ENCODE data around the gene FREY1.

Gene FREY1

GRCh38 chr11:45929486-45930030 lies 22.5 kb upstream of the FREY1 start:
- no peak for DNase-seq (ENCODE audit: low spot score)
- TF ChIP-seq, protein P1, sequence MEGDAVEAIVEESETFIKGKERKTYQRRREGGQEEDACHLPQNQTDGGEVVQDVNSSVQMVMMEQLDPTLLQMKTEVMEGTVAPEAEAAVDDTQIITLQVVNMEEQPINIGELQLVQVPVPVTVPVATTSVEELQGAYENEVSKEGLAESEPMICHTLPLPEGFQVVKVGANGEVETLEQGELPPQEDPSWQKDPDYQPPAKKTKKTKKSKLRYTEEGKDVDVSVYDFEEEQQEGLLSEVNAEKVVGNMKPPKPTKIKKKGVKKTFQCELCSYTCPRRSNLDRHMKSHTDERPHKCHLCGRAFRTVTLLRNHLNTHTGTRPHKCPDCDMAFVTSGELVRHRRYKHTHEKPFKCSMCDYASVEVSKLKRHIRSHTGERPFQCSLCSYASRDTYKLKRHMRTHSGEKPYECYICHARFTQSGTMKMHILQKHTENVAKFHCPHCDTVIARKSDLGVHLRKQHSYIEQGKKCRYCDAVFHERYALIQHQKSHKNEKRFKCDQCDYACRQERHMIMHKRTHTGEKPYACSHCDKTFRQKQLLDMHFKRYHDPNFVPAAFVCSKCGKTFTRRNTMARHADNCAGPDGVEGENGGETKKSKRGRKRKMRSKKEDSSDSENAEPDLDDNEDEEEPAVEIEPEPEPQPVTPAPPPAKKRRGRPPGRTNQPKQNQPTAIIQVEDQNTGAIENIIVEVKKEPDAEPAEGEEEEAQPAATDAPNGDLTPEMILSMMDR (IDR thresholded peaks at IDR 0.05; ENCODE audit: borderline replicate concordance, control extremely low read depth, extremely low read depth, insufficient read depth, missing control alignments) = no peak
- in situ Hi-C loops (cut with MboI; ENCODE audit: low sequenced_read_pairs, unreplicated experiment) = no loop called here

DNA sequence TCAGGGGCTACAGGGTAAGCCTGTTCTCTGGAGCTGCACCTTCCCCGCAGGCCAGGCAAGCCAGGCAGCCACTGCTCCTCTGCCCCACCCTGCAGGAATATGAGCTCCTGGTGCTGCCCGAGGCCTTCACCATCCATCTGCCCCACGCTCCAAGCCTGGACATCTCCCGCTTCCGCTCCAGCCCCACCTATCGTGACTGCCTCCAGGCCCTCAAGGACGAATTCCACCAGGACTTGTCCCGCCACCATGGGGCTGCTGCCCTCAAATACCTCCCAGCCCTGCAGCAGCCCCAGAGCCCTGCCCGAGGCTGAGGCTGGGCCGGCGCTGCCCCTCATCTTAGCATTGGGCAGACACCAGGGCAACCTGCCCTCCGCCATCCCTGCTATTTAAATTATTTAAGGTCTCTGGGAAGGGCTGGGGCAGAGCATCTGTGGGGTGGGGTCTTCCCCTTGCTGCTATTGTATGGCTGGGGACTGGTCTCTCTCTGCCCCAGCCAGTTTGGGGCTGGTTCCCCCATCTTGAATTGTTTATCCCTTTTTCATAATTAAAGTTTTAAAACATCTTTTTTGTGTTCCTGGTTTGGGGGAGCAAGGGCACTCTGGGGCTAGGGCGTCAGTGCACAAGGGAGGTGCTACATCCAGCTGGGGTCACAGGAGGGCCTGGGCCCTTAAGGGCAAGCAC lies 21.6 kb upstream of the FREY1 start:
- peak; percentile 24 for DNase-seq (ENCODE audit: low spot score)
- TF ChIP-seq, protein P1 (IDR thresholded peaks at IDR 0.05; ENCODE audit: borderline replicate concordance, control extremely low read depth, extremely low read depth, insufficient read depth, missing control alignments) = no peak
- in situ Hi-C loops (cut with MboI; ENCODE audit: low sequenced_read_pairs, unreplicated experiment) = no loop called here

DNA sequence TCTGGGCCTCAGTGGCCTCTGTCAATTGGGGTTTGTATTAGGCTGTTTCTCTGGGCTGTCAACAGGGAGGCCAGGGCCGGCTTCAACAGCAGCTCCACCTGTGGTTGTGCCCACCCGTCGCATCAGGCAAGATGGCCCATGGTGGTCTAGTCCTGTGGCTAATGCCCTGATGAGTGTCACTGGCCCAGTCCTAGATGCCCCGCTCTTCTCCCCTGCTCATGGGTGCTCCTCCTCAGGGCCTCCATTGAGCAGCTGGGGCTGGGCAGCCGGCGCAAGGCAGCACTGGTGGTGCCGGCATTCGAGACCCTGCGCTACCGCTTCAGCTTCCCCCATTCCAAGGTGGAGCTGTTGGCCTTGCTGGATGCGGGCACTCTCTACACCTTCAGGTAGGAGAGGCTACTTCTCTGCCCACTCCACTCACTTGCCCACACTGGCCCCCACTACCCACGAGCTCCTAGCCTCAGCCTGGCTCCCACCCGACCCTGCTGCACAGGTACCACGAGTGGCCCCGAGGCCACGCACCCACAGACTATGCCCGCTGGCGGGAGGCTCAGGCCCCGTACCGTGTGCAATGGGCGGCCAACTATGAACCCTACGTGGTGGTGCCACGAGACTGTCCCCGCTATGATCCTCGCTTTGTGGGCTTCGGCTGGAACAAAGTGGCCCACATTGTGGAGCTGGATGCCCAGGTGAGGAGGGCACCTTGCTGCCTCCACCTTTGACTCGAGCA lies 20.8 kb upstream of the FREY1 start:
- peak; percentile 33 for DNase-seq (ENCODE audit: low spot score)
- TF ChIP-seq, protein P1 (IDR thresholded peaks at IDR 0.05; ENCODE audit: borderline replicate concordance, control extremely low read depth, extremely low read depth, insufficient read depth, missing control alignments) = no peak

DNA sequence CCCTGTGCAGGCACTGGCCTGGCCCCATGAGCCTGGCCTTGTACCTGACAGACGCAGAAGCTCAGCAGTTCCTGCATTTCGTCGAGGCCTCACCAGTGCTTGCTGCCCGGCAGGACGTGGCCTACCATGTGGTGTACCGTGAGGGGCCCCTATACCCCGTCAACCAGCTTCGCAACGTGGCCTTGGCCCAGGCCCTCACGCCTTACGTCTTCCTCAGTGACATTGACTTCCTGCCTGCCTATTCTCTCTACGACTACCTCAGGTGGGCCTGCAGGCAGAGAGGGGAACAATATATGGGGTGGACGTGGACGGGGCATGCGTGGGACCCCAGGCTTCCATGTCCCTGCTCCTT lies 20.2 kb upstream of the FREY1 start:
- TF ChIP-seq, protein P1 (IDR thresholded peaks at IDR 0.05; ENCODE audit: borderline replicate concordance, control extremely low read depth, extremely low read depth, insufficient read depth, missing control alignments) = no peak
- in situ Hi-C loops (cut with MboI; ENCODE audit: low sequenced_read_pairs, unreplicated experiment) = no loop called here

More for the DNA sequence above, 20.8 kb upstream of the FREY1 start:
- in situ Hi-C loops (cut with MboI; ENCODE audit: low sequenced_read_pairs, unreplicated experiment) = no loop called here

GRCh38 chr11:45926536-45927331 lies 19.7 kb upstream of the FREY1 start:
- TF ChIP-seq, protein P1 (IDR thresholded peaks at IDR 0.05; ENCODE audit: borderline replicate concordance, control extremely low read depth, extremely low read depth, insufficient read depth, missing control alignments) = no peak
- in situ Hi-C loops (cut with MboI; ENCODE audit: low sequenced_read_pairs, unreplicated experiment) = no loop called here
- peak; percentile 15 for DNase-seq (ENCODE audit: low spot score)

More for the DNA sequence above, 20.2 kb upstream of the FREY1 start:
- DNase-seq (ENCODE audit: low spot score) = peak; percentile 10

DNA sequence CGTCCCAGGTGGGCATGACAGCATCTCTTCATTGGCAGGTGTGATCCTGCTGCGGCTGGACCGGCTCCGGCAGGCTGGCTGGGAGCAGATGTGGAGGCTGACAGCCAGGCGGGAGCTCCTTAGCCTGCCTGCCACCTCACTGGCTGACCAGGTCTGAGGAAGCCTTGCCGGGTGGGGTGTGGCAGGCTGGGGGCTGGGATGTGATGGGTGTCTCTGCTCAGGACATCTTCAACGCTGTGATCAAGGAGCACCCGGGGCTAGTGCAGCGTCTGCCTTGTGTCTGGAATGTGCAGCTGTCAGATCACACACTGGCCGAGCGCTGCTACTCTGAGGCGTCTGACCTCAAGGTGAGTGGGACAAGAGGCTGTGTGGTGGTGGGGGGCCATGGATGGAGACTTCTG lies 18.9 kb upstream of the FREY1 start:
- in situ Hi-C loops (cut with MboI; ENCODE audit: low sequenced_read_pairs, unreplicated experiment) = no loop called here
- peak; percentile 14 for DNase-seq (ENCODE audit: low spot score)
- TF ChIP-seq, protein P1 (IDR thresholded peaks at IDR 0.05; ENCODE audit: borderline replicate concordance, control extremely low read depth, extremely low read depth, insufficient read depth, missing control alignments) = no peak

Measured in GM13976 (cell line).